Measurements from ENCODE around the gene ADGRD1. TPM values are rescaled to one million over a fixed set of nuclear protein-coding genes. Genes with fewer than 3 reads are reported as not detected.
"Not testable (repeated sequence)": the region's sequence is repeated elsewhere in the genome, so short reads cannot be mapped to it uniquely, and the experiment has no call there.

ADGRD1 gene
- total RNA-seq, 2 experiments from 2014 or later = 0.38 TPM; not detected in 1

DNA sequence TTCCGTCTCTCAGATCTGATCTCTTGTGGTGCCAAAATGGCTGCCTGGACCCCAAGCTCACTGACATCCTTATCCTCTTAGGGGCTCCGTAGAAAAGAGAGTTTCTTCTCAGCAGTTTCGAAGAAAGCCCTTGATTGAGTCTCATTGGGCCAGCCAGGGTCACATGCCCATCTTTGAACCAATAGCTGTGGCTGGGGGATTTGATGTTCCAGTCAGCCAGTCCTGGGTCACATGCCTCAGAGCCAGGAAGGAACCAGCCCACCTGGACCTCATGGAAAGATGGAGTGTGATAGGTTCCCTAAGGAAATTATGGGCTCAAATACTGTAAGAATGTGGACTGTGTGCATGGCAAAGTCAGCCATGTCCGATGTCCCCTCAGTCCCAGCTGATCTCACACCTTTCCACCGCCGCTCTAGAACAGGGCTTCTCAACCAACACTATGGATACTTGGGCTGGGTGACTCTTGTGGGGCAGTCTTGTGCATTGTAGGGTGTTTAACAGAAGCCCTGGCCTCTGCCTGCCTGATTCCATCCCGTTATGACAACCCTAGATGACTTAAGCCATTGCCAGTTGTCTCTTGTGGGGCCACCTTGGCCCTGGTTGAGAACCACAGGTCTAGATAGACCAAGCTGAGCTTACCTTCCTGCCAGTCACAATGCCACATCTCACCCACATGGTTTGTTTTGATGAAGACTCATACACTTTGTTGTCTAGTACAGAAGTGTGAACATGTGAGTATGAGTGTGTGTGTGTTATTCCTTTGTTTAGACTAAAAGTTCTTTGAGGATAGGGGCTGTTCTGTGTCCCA, 163.9 kb downstream of the ADGRD1 start:
- Mint-ChIP-seq H3K4me1 (no peaks in the 10 kb centered on the region), H3K36me3 (no peaks in the 10 kb centered on the region), H3K9me3 (no peaks in the 10 kb centered on the region), H3K4me3 (no peak overlapping the region), H3K27ac (no peak overlapping the region), H3K27me3 (no peaks in the 10 kb centered on the region)
- no peak for DNase-seq

DNA sequence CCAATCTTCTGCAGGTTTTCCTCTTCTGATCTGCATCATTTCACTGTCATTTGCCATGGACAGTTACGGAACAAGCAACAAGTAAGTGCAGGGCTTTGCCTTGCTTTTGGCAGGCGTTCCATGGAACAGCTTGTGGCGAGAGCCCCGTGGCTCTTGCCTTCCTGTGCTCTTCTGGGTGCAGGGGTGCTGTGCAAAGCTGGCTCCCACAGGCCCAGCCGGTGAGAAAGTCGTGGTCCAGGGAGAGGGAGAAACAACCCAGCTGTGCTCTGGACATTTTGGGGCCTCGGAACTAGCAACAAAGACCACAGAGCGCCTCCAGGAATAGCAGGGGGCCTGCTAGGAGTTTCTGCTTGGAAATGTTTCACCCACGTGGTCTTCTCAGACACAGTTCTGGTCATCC, 164.7 kb downstream of the ADGRD1 start:
- Mint-ChIP-seq H3K27ac (no peak overlapping the region), H3K4me1 (no peaks in the 10 kb centered on the region), H3K4me3 (no peak overlapping the region), H3K9me3 (no peaks in the 10 kb centered on the region), H3K27me3 (no peaks in the 10 kb centered on the region), H3K36me3 (no peaks in the 10 kb centered on the region)
- DNase-seq = no peak

DNA sequence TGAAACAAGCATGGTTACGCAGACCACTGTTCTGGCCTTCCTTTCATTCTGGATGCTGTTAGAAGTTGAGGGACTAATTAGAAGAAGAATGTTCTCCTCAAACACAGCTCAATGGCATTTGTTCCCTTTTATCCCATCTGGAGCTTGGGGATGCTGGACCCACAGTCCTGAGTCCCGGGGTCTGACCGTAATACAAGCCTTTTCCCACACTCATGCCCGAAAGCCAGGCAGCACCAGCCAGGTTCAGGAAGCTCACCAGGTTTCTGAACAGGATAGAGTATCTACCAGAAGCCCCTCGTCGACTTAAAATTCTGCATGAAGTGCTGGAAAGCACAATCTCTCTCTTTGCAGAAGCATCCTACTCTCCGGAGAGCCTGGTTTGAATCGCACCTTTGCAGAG, 165.6 kb downstream of the ADGRD1 start:
- H3K4me1 Mint-ChIP-seq, H3K27me3 Mint-ChIP-seq, H3K36me3 Mint-ChIP-seq, H3K27ac Mint-ChIP-seq, DNase-seq, H3K9me3 Mint-ChIP-seq, H3K4me3 Mint-ChIP-seq: not testable (repeated sequence)

DNA sequence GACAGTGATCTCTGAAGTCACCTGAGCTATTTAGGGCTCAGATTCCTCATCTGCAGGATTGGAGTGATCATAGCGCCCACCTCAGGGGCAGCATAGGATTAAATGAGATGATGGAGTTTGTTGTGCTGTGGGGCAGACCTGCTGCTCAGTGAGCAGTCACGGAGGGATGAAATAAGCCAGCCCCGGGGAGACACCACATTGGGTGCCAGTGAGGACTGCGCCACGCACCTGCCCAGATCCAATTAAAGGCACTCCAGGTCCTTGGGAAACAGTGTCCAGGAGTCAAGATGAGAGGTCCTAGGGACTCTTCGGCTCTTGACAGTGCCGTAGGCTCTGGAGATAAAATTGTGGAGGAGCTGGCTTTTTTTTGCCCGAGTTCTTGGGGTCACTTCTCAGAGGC, 166.2 kb downstream of the ADGRD1 start:
- no peaks in the 10 kb centered on the region for H3K4me1 Mint-ChIP-seq
- H3K9me3 Mint-ChIP-seq = no peaks in the 10 kb centered on the region
- no peak overlapping the region for H3K27ac Mint-ChIP-seq
- no peaks in the 10 kb centered on the region for H3K36me3 Mint-ChIP-seq
- no peaks in the 10 kb centered on the region for H3K27me3 Mint-ChIP-seq
- no peak overlapping the region for H3K4me3 Mint-ChIP-seq
- DNase-seq = no peak

DNA sequence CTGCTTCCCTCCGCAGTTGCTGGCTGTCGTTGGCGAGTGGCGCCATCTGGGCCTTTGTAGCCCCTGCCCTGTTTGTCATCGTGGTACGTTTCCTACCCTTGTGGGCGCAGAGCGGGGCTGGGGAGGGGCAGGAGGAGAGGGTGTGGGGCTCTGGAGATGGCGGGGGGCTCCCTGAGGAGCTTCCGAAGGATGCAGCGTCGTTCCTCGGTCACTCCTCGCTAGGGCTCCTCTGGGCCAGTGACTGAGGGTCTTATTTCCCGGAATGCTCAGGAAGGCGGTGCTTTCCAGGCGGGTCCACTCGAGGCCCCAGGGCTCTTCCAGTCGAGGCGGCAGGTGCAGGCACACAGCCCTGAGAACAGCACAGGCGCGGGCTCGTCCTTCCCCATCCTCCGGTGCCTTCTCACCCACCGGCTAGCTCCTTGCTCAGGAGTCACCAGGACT, 167.1 kb downstream of the ADGRD1 start:
- no peaks in the 10 kb centered on the region for H3K4me1 Mint-ChIP-seq
- no peak overlapping the region for H3K4me3 Mint-ChIP-seq
- H3K27ac Mint-ChIP-seq = no peak overlapping the region
- H3K36me3 Mint-ChIP-seq = no peaks in the 10 kb centered on the region
- no peaks in the 10 kb centered on the region for H3K27me3 Mint-ChIP-seq
- H3K9me3 Mint-ChIP-seq = no peaks in the 10 kb centered on the region
- no peak for DNase-seq

DNA sequence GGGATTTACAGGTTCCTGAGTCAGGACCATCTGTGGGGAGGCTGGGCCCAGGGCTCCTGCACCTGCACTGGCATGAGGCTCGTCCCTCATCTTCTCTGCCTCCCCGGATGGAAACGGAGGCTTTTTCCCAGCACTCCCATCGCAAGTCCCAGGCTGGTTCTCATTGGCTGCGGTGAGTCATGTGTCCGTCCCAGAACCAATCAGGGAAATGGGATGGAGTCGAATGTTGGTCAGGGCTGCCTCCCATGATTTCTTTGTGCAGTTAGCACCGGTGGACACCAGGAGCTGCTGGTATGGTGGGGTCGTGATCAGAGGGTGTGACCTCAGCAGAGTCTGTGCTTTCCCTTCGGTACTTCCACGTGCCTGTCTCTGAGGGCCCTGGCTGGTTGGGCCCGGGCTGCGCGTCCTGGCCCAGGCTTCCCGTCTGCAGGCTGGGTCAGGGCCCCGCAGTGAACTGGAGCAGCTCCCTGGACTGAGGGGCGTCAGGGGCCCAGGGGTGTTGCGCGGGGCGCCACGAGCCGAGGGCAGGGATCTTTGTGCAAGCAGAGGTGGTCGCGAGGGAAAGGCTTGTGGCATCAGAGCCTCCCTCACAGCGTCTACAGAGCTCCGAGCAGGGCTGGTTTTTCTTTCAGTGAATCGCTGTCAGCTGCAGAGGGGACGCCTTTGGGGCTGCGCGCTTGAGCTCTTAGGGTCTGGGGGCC, 168.1 kb downstream of the ADGRD1 start:
- Mint-ChIP-seq H3K4me1 (no peaks in the 10 kb centered on the region), H3K27me3 (no peaks in the 10 kb centered on the region), H3K27ac (no peak overlapping the region), H3K9me3 (no peaks in the 10 kb centered on the region), H3K36me3 (no peaks in the 10 kb centered on the region), H3K4me3 (no peak overlapping the region)
- no peak for DNase-seq

DNA sequence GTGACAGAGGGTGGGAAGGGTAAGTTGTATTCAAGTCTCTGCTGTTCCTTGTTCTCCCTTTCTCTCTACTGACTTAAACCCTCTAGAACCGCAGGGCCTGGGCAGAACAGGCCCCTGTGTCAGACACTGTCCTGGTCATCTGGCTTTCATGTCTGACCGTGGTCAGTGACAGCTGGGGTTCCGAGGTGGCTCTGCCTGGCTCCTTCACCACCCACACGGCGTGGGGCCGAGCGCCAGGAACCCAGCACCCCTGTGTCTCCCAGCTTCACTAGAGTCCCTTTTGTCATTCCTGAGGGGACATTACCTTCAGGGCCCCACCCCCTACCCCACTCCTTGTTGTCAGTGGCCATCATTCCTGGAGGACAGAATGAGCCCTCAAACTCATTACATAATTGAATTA, 168.9 kb downstream of the ADGRD1 start:
- Mint-ChIP-seq H3K36me3 (no peaks in the 10 kb centered on the region), H3K4me3 (no peak overlapping the region), H3K9me3 (no peaks in the 10 kb centered on the region), H3K27me3 (no peaks in the 10 kb centered on the region), H3K27ac (no peak overlapping the region), H3K4me1 (no peaks in the 10 kb centered on the region)
- DNase-seq = no peak

DNA sequence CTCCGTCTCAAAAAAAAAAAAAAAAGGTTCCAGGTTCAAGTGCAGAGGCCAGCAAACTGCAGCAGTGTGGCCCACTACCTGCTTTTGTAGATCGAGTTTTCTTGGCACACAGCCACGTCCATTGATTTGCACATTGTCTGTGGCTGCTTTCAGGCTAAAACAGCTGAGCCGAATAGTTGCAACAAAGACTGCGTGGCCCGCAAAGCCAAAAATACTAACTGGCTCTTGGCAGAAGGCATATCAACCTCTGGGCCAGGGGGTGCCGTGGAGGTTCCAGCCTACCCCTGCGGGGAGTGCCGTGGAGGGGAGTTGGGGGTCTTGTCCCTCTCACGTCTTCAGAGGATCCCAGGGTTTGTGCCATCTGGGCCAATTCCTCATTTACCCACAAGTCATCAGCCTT, 170.1 kb downstream of the ADGRD1 start:
- H3K36me3 Mint-ChIP-seq = no peaks in the 10 kb centered on the region
- H3K4me3 Mint-ChIP-seq = no peak overlapping the region
- no peaks in the 10 kb centered on the region for H3K9me3 Mint-ChIP-seq
- no peaks in the 10 kb centered on the region for H3K27me3 Mint-ChIP-seq
- no peak overlapping the region for H3K27ac Mint-ChIP-seq
- DNase-seq = no peak
- no peaks in the 10 kb centered on the region for H3K4me1 Mint-ChIP-seq

DNA sequence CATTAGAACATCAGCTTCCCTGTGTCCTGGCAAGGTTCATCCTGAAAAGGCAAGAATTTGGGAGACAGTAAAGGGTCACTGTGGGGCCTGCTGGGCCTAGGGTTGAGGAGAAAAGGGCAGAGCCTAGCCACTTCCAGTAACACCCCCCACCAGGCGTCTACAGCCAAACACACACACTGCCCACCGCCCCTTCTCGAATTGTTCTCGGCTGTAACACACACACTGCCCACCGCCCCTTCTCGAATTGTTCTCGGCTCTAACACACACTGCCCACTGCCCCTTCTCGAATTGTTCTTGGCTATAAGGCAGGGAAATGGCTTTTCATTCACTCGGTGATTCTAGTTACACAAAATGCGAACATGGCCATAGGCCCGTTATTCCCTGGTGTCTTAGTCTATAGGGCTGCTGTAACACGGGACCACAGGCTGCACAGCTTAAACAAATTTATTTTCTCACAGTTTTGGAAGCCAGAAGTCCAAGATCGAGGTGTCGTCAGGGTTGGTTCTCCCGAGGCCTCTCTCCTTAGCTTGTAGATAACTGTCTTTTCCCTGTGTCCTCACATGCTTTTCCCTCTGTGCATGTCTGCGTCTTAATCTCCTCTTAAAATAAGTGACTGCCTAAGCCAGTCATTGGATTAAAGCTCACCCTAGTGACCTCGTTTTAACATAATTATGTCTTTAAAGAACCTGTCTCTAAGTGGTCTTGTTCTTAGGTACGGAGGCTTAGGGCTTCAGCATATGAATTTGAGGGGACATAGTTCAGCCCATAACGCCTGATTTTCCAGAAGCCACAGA, 171.0 kb downstream of the ADGRD1 start:
- Mint-ChIP-seq H3K9me3 (no peaks in the 10 kb centered on the region), H3K4me1 (no peaks in the 10 kb centered on the region), H3K36me3 (no peaks in the 10 kb centered on the region), H3K4me3 (no peak overlapping the region), H3K27me3 (no peaks in the 10 kb centered on the region), H3K27ac (no peak overlapping the region)
- no peak for DNase-seq

DNA sequence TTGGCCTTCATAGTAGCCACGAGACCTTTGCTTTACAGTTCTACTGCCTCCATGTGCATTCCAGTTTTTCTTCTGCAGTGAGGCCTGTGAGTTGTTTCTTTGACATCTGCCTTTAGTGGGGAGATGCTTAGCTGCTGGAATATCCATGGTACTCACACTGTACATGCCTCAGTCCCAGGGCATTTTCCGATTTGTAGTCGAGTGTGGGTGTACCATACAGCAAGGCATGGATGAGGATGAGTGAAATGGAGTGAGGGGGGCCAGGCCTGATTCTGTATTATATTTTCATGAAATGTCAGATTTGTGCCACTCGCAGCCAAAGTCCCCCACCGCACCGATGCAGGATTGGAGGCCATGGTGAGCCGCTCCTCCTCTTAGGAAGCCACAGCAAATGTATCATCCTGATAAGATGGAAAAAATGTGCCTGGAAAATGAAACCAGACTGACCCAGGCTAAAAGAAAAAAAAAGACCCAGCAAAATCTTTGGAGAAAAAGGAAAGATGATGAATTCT, 173.0 kb downstream of the ADGRD1 start:
- no peaks in the 10 kb centered on the region for H3K4me1 Mint-ChIP-seq
- no peak overlapping the region for H3K4me3 Mint-ChIP-seq
- H3K27me3 Mint-ChIP-seq = no peaks in the 10 kb centered on the region
- DNase-seq = no peak
- H3K27ac Mint-ChIP-seq = no peak overlapping the region
- no peaks in the 10 kb centered on the region for H3K36me3 Mint-ChIP-seq
- H3K9me3 Mint-ChIP-seq = no peaks in the 10 kb centered on the region

DNA sequence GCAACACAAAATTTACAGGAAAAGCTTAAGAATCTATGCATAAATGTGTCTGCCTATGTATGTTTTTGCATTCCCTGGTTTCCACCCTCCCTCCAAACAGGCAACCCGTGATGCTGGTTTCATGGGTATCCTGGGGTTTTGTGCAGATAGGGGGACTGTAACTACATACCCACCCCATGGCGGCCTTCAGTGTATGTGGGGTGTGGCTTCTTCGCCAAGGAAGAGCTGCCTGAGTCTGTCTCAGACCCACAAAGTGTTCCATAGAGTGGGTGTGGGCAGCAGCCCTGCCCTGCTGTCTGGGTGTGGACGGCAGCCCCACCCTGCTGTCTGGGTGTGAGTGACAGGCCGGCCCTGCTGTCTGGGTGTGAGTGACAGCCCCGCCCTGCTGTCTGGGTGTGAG, 174.8 kb downstream of the ADGRD1 start:
- Mint-ChIP-seq H3K4me1 (no peaks in the 10 kb centered on the region), H3K27me3 (no peaks in the 10 kb centered on the region), H3K9me3 (no peaks in the 10 kb centered on the region), H3K27ac (no peak overlapping the region), H3K4me3 (no peak overlapping the region), H3K36me3 (no peaks in the 10 kb centered on the region)
- no peak for DNase-seq

DNA sequence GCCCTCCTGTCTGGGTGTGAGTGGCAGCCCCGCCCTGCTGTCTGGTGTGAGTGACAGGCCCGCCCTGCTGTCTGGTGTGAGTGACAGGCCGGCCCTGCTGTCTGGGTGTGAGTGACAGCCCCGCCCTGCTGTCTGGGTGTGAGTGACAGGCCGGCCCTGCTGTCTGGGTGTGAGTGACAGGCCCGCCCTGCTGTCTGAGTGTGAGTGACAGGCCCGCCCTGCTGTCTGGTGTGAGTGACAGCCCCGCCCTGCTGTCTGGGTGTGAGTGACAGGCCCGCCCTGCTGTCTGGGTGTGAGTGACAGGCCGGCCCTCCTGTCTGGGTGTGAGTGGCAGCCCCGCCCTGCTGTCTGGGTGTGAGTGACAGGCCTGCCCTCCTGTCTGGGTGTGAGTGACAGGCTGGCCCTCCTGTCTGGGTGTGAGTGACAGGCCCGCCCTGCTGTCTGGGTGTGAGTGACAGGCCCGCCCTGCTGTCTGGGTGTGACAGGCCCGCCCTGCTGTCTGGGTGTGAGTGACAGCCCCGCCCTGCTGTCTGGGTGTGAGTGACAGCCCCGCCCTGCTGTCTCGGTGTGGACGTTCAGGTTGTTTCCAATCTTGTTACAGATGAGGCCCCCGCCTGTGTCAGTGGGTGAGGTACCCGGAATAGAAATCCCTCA, 175.4 kb downstream of the ADGRD1 start:
- DNase-seq, H3K27ac Mint-ChIP-seq, H3K27me3 Mint-ChIP-seq, H3K4me1 Mint-ChIP-seq, H3K36me3 Mint-ChIP-seq, H3K4me3 Mint-ChIP-seq, H3K9me3 Mint-ChIP-seq: not testable (repeated sequence)

DNA sequence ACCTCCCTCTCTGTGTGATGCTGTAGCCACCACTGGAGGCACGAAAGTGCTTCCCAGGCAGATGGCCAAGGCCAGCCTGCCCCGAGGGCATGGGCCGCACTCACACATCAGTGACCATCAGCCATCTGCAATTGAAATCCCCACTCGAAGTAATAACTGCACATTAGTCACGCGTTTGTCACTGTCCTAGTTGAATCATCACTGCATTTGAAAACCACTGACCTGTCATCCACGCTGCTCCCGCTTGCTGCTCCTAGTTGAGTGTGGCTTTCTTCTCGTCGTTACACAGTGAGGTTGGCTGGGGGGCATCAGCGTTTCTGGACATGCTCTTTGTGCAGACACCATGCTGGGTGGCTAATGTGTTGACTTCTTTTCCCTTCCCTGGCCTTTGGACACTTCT, 176.1 kb downstream of the ADGRD1 start:
- Mint-ChIP-seq H3K36me3 (no peaks in the 10 kb centered on the region), H3K27ac (no peak overlapping the region), H3K4me1 (no peaks in the 10 kb centered on the region), H3K27me3 (no peaks in the 10 kb centered on the region), H3K9me3 (no peaks in the 10 kb centered on the region), H3K4me3 (no peak overlapping the region)
- no peak for DNase-seq

DNA sequence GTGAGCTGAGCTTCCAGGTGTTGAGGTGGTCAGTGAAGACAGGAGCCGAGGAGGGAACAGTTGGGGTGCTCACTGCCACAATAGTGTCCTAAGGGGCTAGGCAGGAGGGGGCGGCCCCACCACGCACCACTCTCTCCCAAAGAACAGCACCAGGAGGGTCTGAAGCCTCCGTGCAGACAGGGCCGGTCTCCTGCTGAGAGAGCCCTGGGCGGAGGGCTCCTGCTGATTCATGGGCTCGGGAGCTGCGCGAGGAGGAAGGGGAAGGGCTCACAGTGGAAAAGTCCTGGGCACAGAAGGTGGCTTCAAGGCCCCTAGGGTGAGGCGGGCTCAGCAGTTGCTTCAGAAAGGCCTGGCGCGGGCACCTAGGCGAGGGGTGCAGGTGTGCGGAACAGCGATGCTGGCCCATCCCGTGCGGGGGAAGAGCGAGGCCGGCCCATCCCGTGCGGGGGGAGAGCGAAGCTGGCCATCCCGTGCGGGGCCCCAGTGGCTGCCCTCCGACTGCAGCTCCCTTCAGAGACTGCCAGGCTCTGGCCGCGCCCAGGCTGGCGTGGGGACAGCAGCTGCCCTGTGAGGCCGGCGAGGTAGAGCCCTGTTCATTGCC, 176.7 kb downstream of the ADGRD1 start:
- no peaks in the 10 kb centered on the region for H3K36me3 Mint-ChIP-seq
- H3K9me3 Mint-ChIP-seq = no peaks in the 10 kb centered on the region
- no peak overlapping the region for H3K27ac Mint-ChIP-seq
- H3K4me1 Mint-ChIP-seq = no peaks in the 10 kb centered on the region
- no peak overlapping the region for H3K4me3 Mint-ChIP-seq
- H3K27me3 Mint-ChIP-seq = no peaks in the 10 kb centered on the region
- DNase-seq = no peak

Measured in activated naive CD8-positive, alpha-beta T cell treated with anti-CD3 and anti-CD28 coated beads for 36 hours (primary cell).